ENCODE results near the gene NAALADL2.

DNA sequence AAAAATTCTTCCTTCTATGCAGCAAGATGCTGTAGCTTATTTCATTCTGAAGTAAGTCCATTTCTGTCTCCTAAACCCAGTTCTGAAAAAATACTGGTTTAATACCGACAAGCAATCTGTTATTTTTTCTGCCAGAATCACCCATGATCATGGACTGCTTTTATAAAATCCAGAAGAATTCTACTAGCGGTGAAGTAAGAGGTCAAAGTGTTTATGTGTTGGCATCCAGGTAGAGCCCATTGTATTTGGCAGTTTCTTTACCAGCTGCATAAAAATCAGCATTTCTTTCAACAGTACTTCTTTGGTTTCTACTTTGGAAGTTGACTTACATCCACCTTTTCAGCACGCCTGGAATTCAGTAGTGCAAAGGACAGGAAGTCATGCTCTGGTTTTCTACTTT, 484.8 kb downstream of the NAALADL2 start:
- TF ChIP-seq POLR2A (IDR thresholded peaks at IDR 0.05): no peak
- TF ChIP-seq, protein P1, sequence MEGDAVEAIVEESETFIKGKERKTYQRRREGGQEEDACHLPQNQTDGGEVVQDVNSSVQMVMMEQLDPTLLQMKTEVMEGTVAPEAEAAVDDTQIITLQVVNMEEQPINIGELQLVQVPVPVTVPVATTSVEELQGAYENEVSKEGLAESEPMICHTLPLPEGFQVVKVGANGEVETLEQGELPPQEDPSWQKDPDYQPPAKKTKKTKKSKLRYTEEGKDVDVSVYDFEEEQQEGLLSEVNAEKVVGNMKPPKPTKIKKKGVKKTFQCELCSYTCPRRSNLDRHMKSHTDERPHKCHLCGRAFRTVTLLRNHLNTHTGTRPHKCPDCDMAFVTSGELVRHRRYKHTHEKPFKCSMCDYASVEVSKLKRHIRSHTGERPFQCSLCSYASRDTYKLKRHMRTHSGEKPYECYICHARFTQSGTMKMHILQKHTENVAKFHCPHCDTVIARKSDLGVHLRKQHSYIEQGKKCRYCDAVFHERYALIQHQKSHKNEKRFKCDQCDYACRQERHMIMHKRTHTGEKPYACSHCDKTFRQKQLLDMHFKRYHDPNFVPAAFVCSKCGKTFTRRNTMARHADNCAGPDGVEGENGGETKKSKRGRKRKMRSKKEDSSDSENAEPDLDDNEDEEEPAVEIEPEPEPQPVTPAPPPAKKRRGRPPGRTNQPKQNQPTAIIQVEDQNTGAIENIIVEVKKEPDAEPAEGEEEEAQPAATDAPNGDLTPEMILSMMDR (IDR thresholded peaks at IDR 0.05): no peak
- no peak for TF ChIP-seq EP300 (IDR thresholded peaks at IDR 0.05)
